GM18909 (cell line): ENCODE data around the gene SGO2.
"Not testable (repeated sequence)": the region's sequence is repeated elsewhere in the genome, so short reads cannot be mapped to it uniquely, and the experiment has no call there.

Experiments
- ATAC-seq: cut with Tn5 transposase; IDR thresholded peaks from one replicate; pipeline ENCODE4 v1.9.1; 2021; ENCODE audit warnings: mild to moderate bottlenecking; ENCODE audit not compliant: unreplicated experiment, poor library complexity

Gene SGO2

GRCh38 chr2:200616656-200617055, 90.6 kb downstream of the SGO2 start:
- ATAC-seq: no peak

DNA sequence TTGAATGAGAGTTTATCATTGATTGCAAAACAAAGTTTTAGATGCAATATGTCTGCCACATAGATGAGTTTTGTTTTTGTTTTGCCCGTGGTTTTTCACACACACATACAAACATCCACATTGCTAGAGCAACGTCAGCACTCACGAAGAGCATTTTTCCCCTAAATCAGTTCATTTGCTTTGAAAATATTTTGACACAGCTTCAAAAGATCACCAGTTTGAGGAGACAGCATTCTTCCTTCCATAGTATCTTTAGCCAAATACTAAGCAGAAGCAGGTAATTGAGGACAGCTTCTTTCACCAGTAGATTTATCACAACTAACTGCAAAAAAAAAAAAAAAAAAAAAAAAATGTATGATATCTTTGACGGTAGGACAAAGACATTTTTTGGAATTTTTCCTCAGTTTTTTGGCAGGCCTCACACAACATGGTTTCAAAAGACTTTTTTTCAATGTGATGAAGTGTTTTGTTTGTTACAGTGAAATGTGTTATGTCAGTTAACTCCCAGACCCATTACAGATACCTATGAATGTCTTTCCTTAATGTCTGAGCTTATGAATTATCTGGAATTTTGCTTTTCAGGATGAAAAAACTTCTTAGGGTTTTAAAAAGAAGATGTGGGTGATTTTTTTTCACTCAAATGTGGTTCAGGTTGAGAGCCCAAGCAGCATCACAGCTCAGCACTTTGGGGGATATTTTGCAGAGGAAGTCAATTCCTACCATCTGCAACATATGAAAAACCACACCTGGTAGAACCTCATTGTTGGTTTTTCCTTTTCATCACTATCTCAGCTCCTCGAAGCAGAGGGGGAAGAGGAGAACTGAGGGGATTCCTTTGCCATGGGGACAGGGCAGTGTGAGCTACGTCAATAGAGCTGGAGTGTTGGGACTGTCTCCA, 91.4 kb downstream of the SGO2 start:
- no peak for ATAC-seq

DNA sequence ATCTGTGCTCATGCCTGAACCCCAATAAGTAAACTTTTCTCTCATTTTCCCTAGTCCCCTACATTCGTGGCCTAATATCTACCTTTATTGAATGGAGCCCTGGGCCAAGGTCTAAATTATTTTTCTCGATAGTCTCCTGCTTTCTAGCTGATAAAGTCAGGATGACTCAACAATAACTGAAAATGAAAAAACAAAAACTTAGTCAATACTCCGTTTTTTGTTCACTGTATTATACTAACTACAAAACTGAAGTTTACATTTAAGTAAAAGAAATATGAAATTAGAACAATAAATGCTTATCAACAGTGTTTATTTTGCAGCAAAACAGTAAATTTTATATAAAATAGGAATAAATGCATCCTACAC, 92.0 kb downstream of the SGO2 start:
- no peak for ATAC-seq

- no peak for ATAC-seq
These were observed 92.6 kb downstream of the SGO2 start for GRCh38 chr2:200618590-200619021.

DNA sequence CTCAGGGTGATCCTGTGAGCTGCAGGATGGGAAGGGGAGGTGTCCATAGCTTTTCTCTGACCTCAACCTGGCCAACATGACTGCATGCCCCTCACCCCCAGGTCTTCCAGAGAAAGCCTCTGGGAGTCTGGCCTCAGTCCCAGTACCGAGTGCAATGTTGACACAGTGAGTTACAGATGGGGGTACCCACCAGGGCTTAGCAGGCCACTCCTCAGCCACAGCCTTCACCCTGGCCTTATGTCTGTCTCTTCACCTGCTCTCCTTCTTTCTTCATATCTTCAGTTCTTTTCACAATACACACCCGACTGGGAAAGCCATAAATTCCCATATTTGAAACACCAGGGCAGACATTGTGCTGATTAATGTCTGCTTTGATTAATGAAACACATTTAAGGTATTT, 93.3 kb downstream of the SGO2 start:
- no peak for ATAC-seq

GRCh38 chr2:200620606-200621390, 94.8 kb downstream of the SGO2 start:
- no peak for ATAC-seq

DNA sequence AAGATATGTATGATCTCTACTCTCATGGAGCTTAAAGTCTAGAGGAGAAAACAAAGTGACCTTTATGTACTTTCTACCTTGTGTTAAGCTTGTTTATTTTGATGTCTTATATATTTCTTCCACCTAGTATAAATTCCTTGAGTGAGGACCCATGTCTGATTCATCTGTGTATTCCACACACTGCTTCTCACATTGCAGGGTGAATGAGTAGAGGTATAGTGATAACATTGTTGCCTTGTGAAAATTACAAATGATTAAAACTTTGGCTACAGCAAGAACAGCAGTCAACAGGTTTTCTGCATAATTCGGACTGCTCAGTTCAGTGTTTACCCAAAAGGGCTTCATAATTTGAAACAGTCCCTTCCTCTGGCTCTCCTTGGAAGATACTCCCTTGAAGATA, 96.1 kb downstream of the SGO2 start:
- ATAC-seq: no peak

- ATAC-seq: no peak
These were observed 98.0 kb downstream of the SGO2 start for GRCh38 chr2:200624026-200624425.

- no peak for ATAC-seq
These were observed 98.7 kb downstream of the SGO2 start for GRCh38 chr2:200624658-200625057.

DNA sequence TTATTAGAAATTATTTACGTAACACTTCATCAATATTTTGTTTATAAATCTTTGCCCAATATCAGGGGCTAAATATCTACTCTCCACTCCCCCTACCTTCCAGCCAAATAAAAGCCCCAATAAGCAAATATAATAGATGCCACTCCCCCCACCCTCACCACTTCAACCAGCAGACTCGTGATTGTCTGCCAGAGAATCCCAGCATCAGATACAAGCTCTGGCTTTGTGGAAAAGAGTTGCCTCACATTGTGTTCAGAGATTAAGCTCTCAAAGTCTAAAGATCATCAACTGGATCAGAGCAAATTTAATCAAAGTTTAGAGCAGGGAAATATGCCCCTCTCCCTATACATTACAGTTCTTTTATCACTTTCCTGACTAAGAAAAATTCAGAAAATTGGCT, 99.3 kb downstream of the SGO2 start:
- ATAC-seq: no peak

- ATAC-seq: no peak
These were observed 100.0 kb downstream of the SGO2 start for GRCh38 chr2:200625958-200626363.

- no peak for ATAC-seq
These were observed 101.2 kb downstream of the SGO2 start for GRCh38 chr2:200627110-200627770.

GRCh38 chr2:200628461-200628860, 102.5 kb downstream of the SGO2 start:
- not testable (repeated sequence) for ATAC-seq

GRCh38 chr2:200631287-200631686, 105.3 kb downstream of the SGO2 start:
- ATAC-seq: no peak
